NCI-H2029 (cell line): ENCODE results near the gene TIFAB.
A peak's percentile ranks its signal among the peaks of the same experiment; 100 is the strongest.
"Not testable (repeated sequence)": the region's sequence is repeated elsewhere in the genome, so short reads cannot be mapped to it uniquely, and the experiment has no call there.

Experiments used
- DNase-seq: peaks from one replicate; lab custom pipeline; 2025; lab: John Stamatoyannopoulos, UW

TIFAB gene

GRCh38 chr5:135452321-135453030 is at the start of gene TIFAB:
Gene TIFAB, minus strand, starts transcription at chr5:135452351. Its CDS starts 2,412 bp downstream, at chr5:135449939.
- no peak for DNase-seq

- no peak for DNase-seq
Measured at GRCh38 chr5:135498637-135498995, 46.5 kb upstream of the TIFAB start.

DNA sequence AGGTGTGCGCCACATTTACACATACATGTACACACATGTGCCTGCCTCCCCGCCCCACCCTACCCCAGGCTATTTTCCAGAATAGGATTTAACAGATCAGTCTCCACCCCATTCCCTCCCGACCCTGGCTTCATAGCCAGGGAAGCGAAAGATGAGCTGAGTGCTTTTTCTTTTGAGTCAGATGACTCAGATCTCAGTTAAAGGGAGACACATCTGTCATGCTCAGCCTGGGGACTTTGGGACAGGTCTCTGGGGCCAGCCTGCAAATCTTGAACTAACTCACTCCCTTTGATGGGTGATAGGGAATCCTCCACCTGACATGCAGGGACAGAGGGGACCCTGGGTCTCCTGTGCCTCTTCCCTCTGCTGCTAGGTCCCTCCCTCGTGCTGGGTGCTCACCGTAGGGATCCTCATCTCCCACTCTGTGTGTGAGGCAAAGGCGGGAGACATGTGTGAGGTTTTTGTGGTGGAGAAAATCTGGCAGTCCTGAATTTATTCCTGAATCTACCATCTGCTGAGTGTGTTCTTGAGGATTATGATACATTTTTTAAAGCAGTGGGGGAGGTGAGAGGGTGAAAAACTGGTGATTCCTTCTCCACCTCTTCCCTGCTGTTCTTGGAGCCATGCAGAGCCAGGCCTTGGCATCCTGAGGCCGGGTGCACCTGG is 46.0 kb upstream of the TIFAB start:
- no peak for DNase-seq

DNA sequence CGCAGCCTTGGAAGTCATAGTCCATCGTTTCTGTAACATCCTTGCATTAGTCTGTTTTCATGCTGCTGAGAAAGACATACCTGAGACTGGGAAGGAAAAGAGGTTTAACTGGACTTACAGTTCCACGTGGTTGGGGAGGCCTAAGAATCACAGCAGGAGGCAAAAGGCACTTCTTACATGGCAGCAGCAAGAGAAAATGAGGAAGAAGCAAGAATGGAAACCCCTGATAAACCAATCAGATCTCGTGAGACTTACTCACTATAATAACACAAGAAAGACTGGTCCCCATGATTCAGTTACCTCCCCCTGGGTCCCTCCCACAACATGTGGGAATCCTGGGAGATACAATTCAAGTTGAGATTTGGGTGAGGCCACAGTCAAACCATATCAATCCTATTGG is 43.4 kb upstream of the TIFAB start:
- not testable (repeated sequence) for DNase-seq

GRCh38 chr5:135494196-135494595 is 42.0 kb upstream of the TIFAB start:
- DNase-seq: no peak

GRCh38 chr5:135493406-135494180 is 41.4 kb upstream of the TIFAB start:
- DNase-seq: no peak

- peak; percentile 41 for DNase-seq
Measured at GRCh38 chr5:135492319-135492626, 40.1 kb upstream of the TIFAB start.

- peak; percentile 87 for DNase-seq
Measured at GRCh38 chr5:135491552-135492318, 39.6 kb upstream of the TIFAB start.

GRCh38 chr5:135491038-135491551 is 38.9 kb upstream of the TIFAB start:
- DNase-seq: no peak

GRCh38 chr5:135490245-135491037 is 38.3 kb upstream of the TIFAB start:
- DNase-seq: no peak

GRCh38 chr5:135489466-135490244 is 37.5 kb upstream of the TIFAB start:
- peak; percentile 22 for DNase-seq

DNA sequence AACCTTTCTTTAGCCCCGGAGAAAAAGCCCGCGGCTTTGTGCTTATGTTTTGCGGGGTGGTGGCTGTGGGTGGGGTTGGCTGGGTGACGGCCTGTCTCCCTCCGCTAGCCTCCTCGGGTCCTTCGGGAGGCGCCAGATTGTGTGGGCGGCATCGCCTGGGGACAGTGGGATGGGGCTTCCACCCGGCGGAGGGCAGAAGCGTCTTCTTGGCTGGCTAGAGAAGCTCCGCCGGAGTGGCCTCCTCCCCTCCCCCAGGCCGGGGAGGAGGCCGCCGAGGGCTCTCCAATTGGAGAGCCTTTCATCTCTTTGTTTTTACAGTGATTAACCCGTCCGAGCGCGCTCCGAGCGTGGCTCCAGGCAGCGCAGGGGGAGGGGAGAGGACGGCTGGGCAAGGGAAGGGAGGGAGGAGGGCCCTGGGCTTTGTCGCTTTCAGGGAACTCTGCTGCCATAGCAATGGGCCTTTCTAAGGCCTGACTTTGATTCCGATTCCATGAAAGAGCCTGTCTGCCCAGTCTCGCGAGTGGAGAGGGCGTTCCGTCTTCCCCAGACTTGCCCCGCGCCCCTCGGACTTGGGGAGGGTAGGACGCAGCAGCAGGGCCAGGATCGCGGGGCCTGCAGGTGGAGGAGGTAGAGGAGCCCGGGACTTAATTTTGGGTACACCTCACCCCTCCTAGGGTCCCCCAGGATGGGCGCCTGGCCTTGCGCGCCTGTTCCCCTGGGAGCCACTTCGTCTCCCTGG is 36.7 kb upstream of the TIFAB start:
- peak; percentile 88 for DNase-seq

GRCh38 chr5:135487839-135488514 is 35.8 kb upstream of the TIFAB start:
- DNase-seq: no peak

- DNase-seq: no peak
Measured at GRCh38 chr5:135487037-135487395, 34.9 kb upstream of the TIFAB start.

DNA sequence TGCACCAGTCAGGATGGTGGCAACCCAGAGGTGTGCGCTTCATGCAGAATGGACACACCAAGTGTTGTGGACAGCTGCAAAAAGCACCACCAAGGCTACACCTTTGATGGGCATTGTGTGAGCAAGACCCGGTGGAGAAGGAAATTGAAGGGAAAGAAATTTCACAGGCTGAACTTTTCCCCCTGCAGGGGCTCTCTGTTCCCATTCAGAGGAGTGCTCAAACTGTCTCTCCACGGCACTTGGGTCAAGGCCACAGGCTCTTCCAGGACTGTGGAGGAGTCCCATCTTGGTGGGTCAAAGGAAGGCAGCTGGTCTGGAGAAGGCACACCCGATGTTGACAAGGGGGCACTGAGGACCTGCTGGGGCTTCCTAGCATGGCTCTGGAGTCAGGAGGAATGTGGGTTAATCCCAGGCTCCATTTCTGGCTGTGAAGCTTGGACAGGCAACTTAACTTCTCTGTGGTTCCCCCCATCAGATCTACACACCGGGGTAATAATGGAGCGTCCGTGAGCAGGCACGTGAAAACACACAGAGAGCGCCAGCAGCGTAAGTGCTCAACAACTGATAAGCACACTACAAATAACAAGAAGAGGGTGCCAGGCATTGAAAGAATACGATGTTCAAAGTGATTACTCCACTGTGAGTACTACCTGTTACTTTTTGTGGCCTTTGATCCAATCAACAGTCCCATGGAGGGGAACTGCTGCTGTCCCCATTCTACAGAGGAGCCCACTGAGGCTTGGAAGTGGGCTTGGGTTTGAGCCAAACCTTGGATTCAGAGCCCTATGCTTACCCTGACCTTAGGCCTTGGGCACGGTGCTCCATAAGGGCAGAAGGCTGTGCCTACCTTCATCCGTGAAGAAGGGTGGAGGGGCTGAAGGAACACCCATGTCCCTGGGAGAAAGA is 34.2 kb upstream of the TIFAB start:
- DNase-seq: peak; percentile 35

GRCh38 chr5:135484674-135485086 is 32.5 kb upstream of the TIFAB start:
- no peak for DNase-seq

GRCh38 chr5:135483254-135483653 is 31.1 kb upstream of the TIFAB start:
- no peak for DNase-seq

DNA sequence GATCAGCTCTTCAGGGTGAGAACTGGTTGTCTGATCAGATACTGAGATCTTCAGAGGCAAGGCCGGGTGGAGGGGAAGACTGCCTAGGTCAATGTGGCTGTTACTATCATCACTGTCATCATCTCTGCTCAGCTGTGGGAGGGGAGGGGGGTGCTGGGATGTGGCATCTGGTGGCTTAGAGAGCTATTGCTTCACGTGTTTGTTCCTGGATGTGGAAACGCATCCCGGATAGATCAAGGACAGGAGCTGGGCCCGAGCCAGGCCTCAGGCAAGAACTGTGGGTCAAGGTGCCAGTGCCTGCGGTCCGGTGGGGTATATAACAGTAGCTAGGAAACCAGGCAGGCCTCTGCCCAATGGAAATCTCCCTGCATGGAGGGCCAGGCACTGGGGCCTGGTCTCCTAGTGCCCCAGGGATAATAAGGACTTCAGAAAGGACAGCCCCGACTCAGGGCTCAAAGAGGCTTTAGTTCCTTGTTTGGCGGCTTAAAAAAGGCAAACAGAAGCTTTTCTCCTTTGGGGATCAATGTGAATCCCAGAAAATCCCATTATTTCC is 30.3 kb upstream of the TIFAB start:
- DNase-seq: peak; percentile 60
